HG03469 (cell line): ENCODE measurements around the gene RBP5.
"Not testable (repeated sequence)": the region's sequence is repeated elsewhere in the genome, so short reads cannot be mapped to it uniquely, and the experiment has no call there.

Source experiments
- ATAC-seq: cut with Tn5 transposase; IDR thresholded peaks from one replicate; pipeline ENCODE4 v1.9.1; 2021; ENCODE audit warnings: mild to moderate bottlenecking, moderate library complexity, moderate number of reproducible peaks; ENCODE audit not compliant: unreplicated experiment

RBP5 gene

GRCh38 chr12:7123806-7124522 lies 4.7 kb downstream of the RBP5 start:
- ATAC-seq: no peak

- ATAC-seq: no peak
Observed at GRCh38 chr12:7122811-7123769, 5.6 kb downstream of the RBP5 start.

- no peak for ATAC-seq
Observed at GRCh38 chr12:7121324-7121723, 7.4 kb downstream of the RBP5 start.

- no peak for ATAC-seq
Observed at GRCh38 chr12:7120166-7120565, 8.5 kb downstream of the RBP5 start.

GRCh38 chr12:7118881-7119280 lies 9.8 kb downstream of the RBP5 start:
- no peak for ATAC-seq

- no peak for ATAC-seq
Observed at GRCh38 chr12:7117670-7118069, 11.0 kb downstream of the RBP5 start.

GRCh38 chr12:7116916-7117315 lies 11.8 kb downstream of the RBP5 start:
- ATAC-seq: no peak

GRCh38 chr12:7116196-7116595 lies 12.5 kb downstream of the RBP5 start:
- ATAC-seq: no peak

GRCh38 chr12:7114851-7115250 lies 13.8 kb downstream of the RBP5 start:
- no peak for ATAC-seq

GRCh38 chr12:7114008-7114407 lies 14.7 kb downstream of the RBP5 start:
- no peak for ATAC-seq

GRCh38 chr12:7113389-7113871 lies 15.3 kb downstream of the RBP5 start:
- ATAC-seq: no peak

- no peak for ATAC-seq
Observed at GRCh38 chr12:7112041-7112440, 16.6 kb downstream of the RBP5 start.

- ATAC-seq: no peak
Observed at GRCh38 chr12:7110661-7111060, 18.0 kb downstream of the RBP5 start.

- ATAC-seq: no peak
Observed at GRCh38 chr12:7109572-7109920, 19.1 kb downstream of the RBP5 start.

GRCh38 chr12:7108796-7109571 lies 19.7 kb downstream of the RBP5 start, which contains the start of gene C1RL:
TSS of gene C1RL (minus strand) at chr12:7109214. CDS start at chr12:7109180, 34 bp downstream.
- ATAC-seq: no peak

GRCh38 chr12:7108003-7108795 lies 20.5 kb downstream of the RBP5 start:
- peak; percentile 71 for ATAC-seq

- ATAC-seq: no peak
Observed at GRCh38 chr12:7107636-7108002, 21.1 kb downstream of the RBP5 start.

GRCh38 chr12:7107181-7107580 lies 21.5 kb downstream of the RBP5 start:
- ATAC-seq: not testable (repeated sequence)

GRCh38 chr12:7106082-7106481 lies 22.6 kb downstream of the RBP5 start:
- ATAC-seq: no peak

GRCh38 chr12:7103837-7104584 lies 24.7 kb downstream of the RBP5 start:
- ATAC-seq: no peak
